T-cell (primary cell): ENCODE measurements around the gene RNF113A. TPM values are rescaled to one million over a fixed set of nuclear protein-coding genes. Genes with fewer than 3 reads are reported as not detected.
A peak's percentile ranks its signal among the peaks of the same experiment; 100 is the strongest.

Experiments
- ATAC-seq, 4 experiments: fragments of 200-7000 bp in 3 of 4; fragments of 150-1000 bp in 1 of 4; cut with Tn5 transposase; replicated peaks in 1 of 4; 1 replicate in 3 of 4; 2 replicates in 1 of 4; pipeline ENCODE4 v1.10.0; 2021; ENCODE audit warnings: moderate library complexity in 3 of 4, mild to moderate bottlenecking in 2 of 4, moderate number of reproducible peaks in 1 of 4
- CTCF ChIA-PET, 2 donors: fragments of 300-600 bp; sonication (Branson Sonifier 250); formaldehyde crosslinking; loops; one replicate each; lab custom pipeline; 2022; ENCODE audit warnings: antibody characterized with exemption in 2 of 2; lab: Charles Lee
- POLR2A ChIA-PET, 2 donors: fragments of 300-600 bp; sonication (Branson Sonifier 250); formaldehyde crosslinking; loops; one replicate each; lab custom pipeline; 2022; ENCODE audit warnings: antibody characterized with exemption in 2 of 2; lab: Charles Lee
- DNase-seq, 35 experiments: peaks; one replicate each; pipeline versions ENCODE4 v3.0.0 to v3.0.0-alpha.2; 2013 to 2023
- H3K27ac ChIP-seq: one replicate; pipeline ENCODE4 v1.5.1; 2013; ENCODE audit warnings: low read length
- H3K27me3 ChIP-seq, 2 experiments: replicated peaks in 1 of 2; 1 replicate in 1 of 2; 2 replicates in 1 of 2; pipeline versions ENCODE4 v1.6.1 to v1.7.0; 2013; ENCODE audit warnings: low read length in 1 of 2, mixed read lengths in 1 of 2; ENCODE audit not compliant: control insufficient read depth in 2 of 2, insufficient read depth in 2 of 2; ENCODE audit errors: extremely low read depth in 1 of 2
- H3K36me3 ChIP-seq, 2 donors: 1 replicate in 1 of 2; 2 replicates in 1 of 2; pipeline versions ENCODE4 v1.6.1 to v1.7.0; 2013; ENCODE audit warnings: low read length in 1 of 2; ENCODE audit not compliant: control insufficient read depth in 2 of 2, insufficient read depth in 1 of 2; ENCODE audit errors: extremely low read depth in 1 of 2
- H3K4me1 ChIP-seq, 2 experiments: 1 replicate in 1 of 2; 2 replicates in 1 of 2; pipeline versions ENCODE4 v1.6.1 to v1.7.0; 2013; ENCODE audit warnings: low read length in 2 of 2, mixed read lengths in 1 of 2; ENCODE audit not compliant: insufficient read depth in 2 of 2, control insufficient read depth in 1 of 2; ENCODE audit errors: extremely low read depth in 1 of 2
- H3K4me3 ChIP-seq, 2 donors: 1 replicate in 1 of 2; 2 replicates in 1 of 2; pipeline versions ENCODE4 v1.5.1 to v1.7.0; 2013; ENCODE audit warnings: mild to moderate bottlenecking in 2 of 2, low read length in 1 of 2, moderate library complexity in 1 of 2; ENCODE audit not compliant: control insufficient read depth in 1 of 2; ENCODE audit errors: extremely low read depth in 1 of 2
- H3K9me3 ChIP-seq: 2 replicates; pipeline ENCODE4 v1.7.0; 2013
- H3K27ac Mint-ChIP-seq, 2 donors: one replicate each; pipeline ENCODE4 v1.8.0; 2020 to 2021; ENCODE audit warnings: mild to moderate bottlenecking in 2 of 2, mixed read lengths in 2 of 2
- H3K27me3 Mint-ChIP-seq, 2 donors: one replicate each; pipeline ENCODE4 v1.8.0; 2021 to 2022; ENCODE audit warnings: mixed read lengths in 2 of 2
- H3K36me3 Mint-ChIP-seq: one replicate; pipeline ENCODE4 v1.8.0; 2021; ENCODE audit warnings: mixed read lengths
- H3K4me1 Mint-ChIP-seq, 3 donors: one replicate each; pipeline ENCODE4 v1.8.0; 2020 to 2022; ENCODE audit warnings: mixed read lengths in 3 of 3, mild to moderate bottlenecking in 1 of 3
- H3K4me3 Mint-ChIP-seq, 3 donors: one replicate each; pipeline ENCODE4 v1.8.0; 2020 to 2022; ENCODE audit warnings: mild to moderate bottlenecking in 3 of 3, mixed read lengths in 3 of 3, moderate library complexity in 3 of 3
- H3K9me3 Mint-ChIP-seq, 3 donors: one replicate each; pipeline ENCODE4 v1.8.0; 2020 to 2022; ENCODE audit warnings: mixed read lengths in 3 of 3
- WGBS: methylation state at CpG from one replicate; pipeline ENCODE4 v1.1.5; 2013; ENCODE audit warnings: missing lambda C conversion rate; ENCODE audit not compliant: insufficient coverage; 5-methylcytosine and 5-hydroxymethylcytosine counted together
- total RNA-seq, 35 experiments: library from RNA in 6 of 35; stranded (reverse) in 6 of 35; fragments of 120-200 nt in 1 of 35; gene quantifications; one replicate each; pipeline versions ENCODE4 v1.2.1 to v1.2.4 and lab custom pipeline; 2013 to 2026

RNF113A gene
- total RNA-seq, 5 donors from 2014 or later (not counting 1 experiment from before 2014, with no cell fraction given): 23.4 to 40.5 (median 36.5) TPM

- Mint-ChIP-seq H3K4me3 (no peak overlapping the region), H3K27ac (peak overlapping the region; percentile 19 to 49), H3K4me1 (peaks cover 13 to 22% (median 21%) of the 10 kb centered on the region in 3 donors), H3K27me3 (peaks cover 0 to 12% of the 10 kb centered on the region in 2 donors), H3K9me3 (no peaks in the 10 kb centered on the region), H3K36me3 (peaks cover 3% of the 10 kb centered on the region)
- Histone ChIP-seq H3K27me3 (no peaks in the 10 kb centered on the region), H3K36me3 (peaks cover 0 to 7% of the 10 kb centered on the region in 2 donors), H3K27ac (no peak overlapping the region), H3K4me1 (peaks cover 0 to 9% of the 10 kb centered on the region in 2 experiments), H3K4me3 (no peak overlapping the region), H3K9me3 (no peaks in the 10 kb centered on the region)
- POLR2A ChIA-PET: no interaction called here
- CTCF ChIA-PET: interaction anchor here (0.7 to 1.1 kb wide), 5 partner anchors 10 to 124 kb away, joined by 3 to 6 read pairs (median 3); partner anchors contain the start of genes RNF113A (in 1 of the 2) and RPL39 (in 1 of the 2)
- ATAC-seq: peak; percentile 77 to 83 (median 79)
- 89% methylated on average over 7 of the region's 11 CpGs for WGBS
- DNase-seq: peak in 27 of 35 experiments; percentile 3 to 69 (median 19)
Measured at GRCh38 chrX:119880552-119881437, 9.3 kb upstream of the RNF113A start.

- WGBS: no CpG with 5 or more reads among the region's 5 CpGs
- Mint-ChIP-seq H3K27me3 (peaks cover 0 to 12% of the 10 kb centered on the region in 2 donors), H3K4me1 (peaks cover 13 to 21% (median 21%) of the 10 kb centered on the region in 3 donors), H3K36me3 (peaks cover 3% of the 10 kb centered on the region), H3K4me3 (no peak overlapping the region), H3K27ac (peak overlapping the region; percentile 19 to 67), H3K9me3 (no peaks in the 10 kb centered on the region)
- CTCF ChIA-PET: interaction anchor here (0.8 to 1.1 kb wide), 4 partner anchors 9 to 95 kb away, joined by 3 to 6 read pairs (median 3); partner anchors contain the start of genes RNF113A (in 1 of the 2) and RPL39 (in 1 of the 2)
- ATAC-seq (peak in 1 of 4 experiments; percentile 33), DNase-seq (peak in 1 of 35 experiments; percentile 19)
- H3K9me3 ChIP-seq: no peaks in the 10 kb centered on the region
- POLR2A ChIA-PET: no interaction called here
- H3K36me3 ChIP-seq: peaks cover 0 to 11% of the 10 kb centered on the region in 2 donors
- no peak overlapping the region for H3K4me3 ChIP-seq
- peaks cover 0 to 9% of the 10 kb centered on the region in 2 experiments for H3K4me1 ChIP-seq
- no peak overlapping the region for H3K27ac ChIP-seq
- H3K27me3 ChIP-seq: no peaks in the 10 kb centered on the region
Measured at GRCh38 chrX:119880076-119880475, 8.5 kb upstream of the RNF113A start.

GRCh38 chrX:119878740-119879139 lies 7.2 kb upstream of the RNF113A start:
- Histone ChIP-seq H3K4me3 (no peak overlapping the region), H3K4me1 (peaks cover 0 to 9% of the 10 kb centered on the region in 2 experiments), H3K27ac (no peak overlapping the region), H3K36me3 (peaks cover 0 to 21% of the 10 kb centered on the region in 2 donors), H3K27me3 (no peaks in the 10 kb centered on the region), H3K9me3 (no peaks in the 10 kb centered on the region)
- Mint-ChIP-seq H3K27ac (peak overlapping the region in 1 of 2 donors; percentile 25), H3K36me3 (peaks cover 3% of the 10 kb centered on the region), H3K4me3 (no peak overlapping the region), H3K9me3 (no peaks in the 10 kb centered on the region), H3K27me3 (peaks cover 0 to 12% of the 10 kb centered on the region in 2 donors), H3K4me1 (peaks cover 13 to 24% (median 23%) of the 10 kb centered on the region in 3 donors)
- ChIA-PET POLR2A (interaction anchor here (0.6 to 0.7 kb wide), 3 partner anchors 8 to 626 kb away, joined by 3 to 5 read pairs (median 3); no protein-coding TSS in a partner anchor), CTCF (interaction anchor here (0.6 to 1.6 kb wide), 11 partner anchors 9 to 105 kb away, joined by 3 to 8 read pairs (median 3); partner anchors contain the start of gene RPL39 (in 2 of the 2))
- WGBS: no CpG with 5 or more reads among the region's 2 CpGs
- DNase-seq: peak in 1 of 35 experiments; percentile 18
- peak in 1 of 4 experiments; percentile 66 for ATAC-seq

GRCh38 chrX:119871245-119871598 lies 311 bp downstream of the RNF113A start:
- no peaks in the 10 kb centered on the region for H3K27me3 Mint-ChIP-seq
- peak in 4 of 35 experiments; percentile 14 to 51 (median 26) for DNase-seq
- Histone ChIP-seq H3K4me3 (peak overlapping the region; percentile 69 to 84), H3K36me3 (peaks cover 0 to 14% of the 10 kb centered on the region in 2 donors), H3K27me3 (no peaks in the 10 kb centered on the region), H3K4me1 (peaks cover 2 to 20% of the 10 kb centered on the region in 2 experiments), H3K9me3 (no peaks in the 10 kb centered on the region), H3K27ac (peak overlapping the region; percentile 96)
- POLR2A ChIA-PET: interaction anchor here (0.6 to 3.4 kb wide), 6 partner anchors 9 to 297 kb away, joined by 3 to 28 read pairs (median 6); partner anchors contain the start of genes RPL39 (in 2 of the 2), UBE2A (in 1 of the 2) and UPF3B (in 1 of the 2)
- 0% methylated on average over 20 of the region's 26 CpGs for WGBS
- peak overlapping the region; percentile 93 to 100 (median 100) for H3K4me3 Mint-ChIP-seq
- ATAC-seq: peak; percentile 40 to 51 (median 46)
- H3K9me3 Mint-ChIP-seq: no peaks in the 10 kb centered on the region
- CTCF ChIA-PET: interaction anchor here (0.5 to 2.4 kb wide), 6 partner anchors 9 to 246 kb away, joined by 3 to 15 read pairs (median 6); partner anchors contain the start of genes RPL39 (in 1 of the 2) and UPF3B (in 1 of the 2)
- no peaks in the 10 kb centered on the region for H3K36me3 Mint-ChIP-seq
- peak overlapping the region; percentile 97 to 100 for H3K27ac Mint-ChIP-seq
- H3K4me1 Mint-ChIP-seq: peaks cover 14 to 37% (median 35%) of the 10 kb centered on the region in 3 donors

GRCh38 chrX:119870626-119871131 lies 854 bp downstream of the RNF113A start:
- Histone ChIP-seq H3K27ac (peak overlapping the region; percentile 96), H3K9me3 (no peaks in the 10 kb centered on the region), H3K4me1 (peaks cover 2 to 20% of the 10 kb centered on the region in 2 experiments), H3K27me3 (no peaks in the 10 kb centered on the region), H3K4me3 (peak overlapping the region; percentile 69 to 84), H3K36me3 (peaks cover 0 to 13% of the 10 kb centered on the region in 2 donors)
- CTCF ChIA-PET: interaction anchor here (0.5 to 2.4 kb wide), 10 partner anchors 8 to 246 kb away, joined by 3 to 15 read pairs (median 4); partner anchors contain the start of genes RPL39 (in 1 of the 2) and UPF3B (in 1 of the 2)
- POLR2A ChIA-PET: interaction anchor here (0.6 to 3.4 kb wide), 10 partner anchors 8 to 306 kb away, joined by 3 to 28 read pairs (median 6); partner anchors contain the start of genes RPL39 (in 2 of the 2) and UPF3B (in 2 of the 2)
- Mint-ChIP-seq H3K4me1 (peaks cover 14 to 35% (median 34%) of the 10 kb centered on the region in 3 donors), H3K9me3 (no peaks in the 10 kb centered on the region), H3K27me3 (no peaks in the 10 kb centered on the region), H3K4me3 (peak overlapping the region; percentile 93 to 100 (median 100)), H3K36me3 (no peaks in the 10 kb centered on the region), H3K27ac (peak overlapping the region; percentile 97 to 100)
- WGBS: 0% methylated on average over 17 of the region's 25 CpGs
- DNase-seq: peak in 29 of 35 experiments; percentile 5 to 54 (median 23)
- ATAC-seq: peak; percentile 1 to 25 (median 17)
